GM21528 (cell line): Measurements from ENCODE around the gene ATP10A.

Experiments
- ATAC-seq: cut with Tn5 transposase; IDR thresholded peaks from one replicate; pipeline ENCODE4 v1.9.1; 2021; ENCODE audit warnings: mild to moderate bottlenecking, moderate library complexity; ENCODE audit not compliant: unreplicated experiment, low FRiP score

ATP10A gene

DNA sequence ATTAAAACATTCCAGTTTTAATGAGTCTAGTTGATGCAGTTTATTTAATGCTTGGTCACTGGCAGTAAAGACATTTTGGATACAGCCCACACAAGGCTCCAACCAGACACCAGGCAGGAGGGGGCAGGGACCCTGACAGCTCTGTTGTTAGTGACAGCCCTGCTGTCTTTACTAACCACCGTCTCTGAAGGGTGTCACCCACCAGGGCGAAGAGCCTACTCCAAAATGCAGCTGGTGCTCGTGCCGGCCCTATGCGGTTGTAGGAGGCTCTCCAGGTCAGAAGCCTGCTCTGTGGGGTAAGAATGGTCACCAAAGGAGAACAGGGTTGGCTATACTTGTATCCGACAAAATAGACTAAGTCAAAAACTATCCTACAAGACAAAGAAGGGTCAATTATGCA lies 132.2 kb downstream of the ATP10A start:
- ATAC-seq: no peak

DNA sequence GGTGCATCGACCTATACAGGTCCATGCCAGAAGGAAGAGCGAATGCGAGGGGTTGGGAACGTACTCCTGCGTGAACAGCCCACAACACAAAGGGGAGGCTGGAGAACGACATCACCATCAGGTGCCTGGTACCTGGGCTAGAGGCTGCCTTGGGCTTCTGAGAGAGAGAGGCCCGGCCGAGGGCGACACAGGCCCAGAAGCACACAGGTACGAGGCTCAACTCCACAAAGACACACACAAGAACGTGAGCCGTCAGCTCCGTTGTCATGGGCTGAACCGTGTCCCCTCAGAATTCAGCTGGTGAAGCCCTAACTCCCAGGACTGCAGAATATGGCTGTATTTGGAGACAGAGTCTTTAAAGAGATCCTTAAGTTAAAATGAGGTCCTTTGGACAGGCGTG lies 134.3 kb downstream of the ATP10A start:
- ATAC-seq: no peak

DNA sequence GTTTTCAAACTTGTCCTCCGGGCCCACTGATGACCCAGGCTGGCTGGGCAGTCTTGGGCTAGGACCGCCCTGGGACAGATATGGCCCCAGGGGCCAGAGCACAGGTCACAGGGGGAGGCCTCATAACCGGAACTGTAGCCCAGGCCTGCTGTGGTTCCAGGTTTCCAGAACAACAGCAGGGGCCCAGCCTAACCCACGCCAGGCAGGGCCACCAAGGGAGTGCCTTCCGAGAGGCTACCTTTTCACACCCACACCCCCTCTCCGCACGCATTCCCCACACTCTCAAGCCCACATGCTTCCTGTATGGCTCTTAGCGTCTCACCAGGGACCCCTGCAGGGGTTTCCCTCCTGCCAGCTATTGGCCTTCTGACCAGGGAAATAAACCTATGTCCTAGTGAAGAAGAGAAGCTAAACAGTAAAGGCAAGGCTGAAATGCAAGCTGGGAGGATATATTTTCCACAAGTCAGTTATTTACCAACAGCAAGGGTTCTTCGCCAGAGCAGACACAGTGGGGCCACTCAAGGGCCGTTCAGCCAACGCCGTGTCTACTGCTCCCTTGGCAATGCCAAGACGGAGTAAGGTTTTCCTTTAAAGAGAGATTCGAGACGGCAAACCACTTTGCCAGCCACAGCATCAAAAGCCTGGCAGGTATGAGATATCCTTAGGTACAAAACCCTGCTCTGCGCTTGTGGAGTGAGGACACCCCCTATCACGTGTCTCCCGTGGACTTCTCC lies 135.1 kb downstream of the ATP10A start:
- no peak for ATAC-seq

DNA sequence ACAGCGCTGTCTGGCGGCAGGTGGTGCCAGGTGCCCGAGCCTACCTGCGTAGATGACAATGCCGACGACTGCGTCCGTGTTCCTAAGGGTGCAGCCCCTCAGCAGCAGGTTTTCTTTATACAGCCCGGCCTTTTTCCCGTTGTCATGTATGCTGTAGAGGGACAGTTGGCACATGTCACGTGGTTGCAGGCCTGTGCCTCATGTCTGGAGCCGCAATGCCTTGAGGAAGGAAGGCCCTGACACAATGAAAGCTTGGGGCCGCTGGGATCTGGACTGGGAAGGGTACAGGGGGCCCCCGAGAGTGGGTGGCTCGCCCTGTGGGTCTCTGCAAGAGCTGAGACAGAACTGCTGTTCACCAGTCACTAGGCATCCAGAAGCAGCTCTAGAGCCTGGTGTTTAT lies 136.0 kb downstream of the ATP10A start:
- ATAC-seq: no peak

DNA sequence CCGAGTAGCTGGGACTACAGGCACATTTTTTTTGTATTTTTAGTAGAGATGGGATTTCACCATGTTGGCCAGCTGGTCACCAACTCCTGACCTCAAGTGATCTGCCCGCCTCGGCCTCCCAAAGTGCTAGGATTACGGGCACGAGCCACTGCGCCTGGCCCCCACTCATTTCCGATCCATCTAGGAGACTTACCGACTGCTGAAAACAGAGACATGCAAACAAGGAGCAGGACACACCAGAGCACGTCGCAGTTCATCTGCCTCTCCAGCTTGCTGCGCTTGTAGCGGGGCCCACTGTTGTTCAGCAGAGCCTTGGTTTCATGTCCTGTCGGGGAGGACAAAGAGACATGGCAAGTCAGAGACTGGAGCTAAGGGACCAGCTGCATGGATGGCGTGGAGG lies 137.4 kb downstream of the ATP10A start:
- no peak for ATAC-seq

DNA sequence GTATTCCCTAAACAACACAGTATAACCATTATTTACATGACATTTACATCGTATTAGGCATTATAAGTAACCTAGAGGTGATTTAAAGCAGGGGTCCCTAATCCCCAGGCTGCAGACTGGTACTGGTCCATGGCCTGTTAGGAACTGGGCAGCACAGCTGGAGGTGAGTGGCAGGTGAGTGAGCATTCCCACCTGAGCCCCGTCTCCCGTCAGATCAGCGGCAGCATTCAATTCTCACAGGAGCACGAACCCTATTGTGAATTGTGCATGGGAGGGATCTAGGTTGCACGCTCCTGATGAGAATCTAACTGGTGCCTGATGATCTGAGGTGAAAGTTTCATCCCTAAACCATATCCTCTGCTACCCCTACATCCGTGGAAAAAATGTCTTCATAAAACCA lies 138.2 kb downstream of the ATP10A start:
- no peak for ATAC-seq

DNA sequence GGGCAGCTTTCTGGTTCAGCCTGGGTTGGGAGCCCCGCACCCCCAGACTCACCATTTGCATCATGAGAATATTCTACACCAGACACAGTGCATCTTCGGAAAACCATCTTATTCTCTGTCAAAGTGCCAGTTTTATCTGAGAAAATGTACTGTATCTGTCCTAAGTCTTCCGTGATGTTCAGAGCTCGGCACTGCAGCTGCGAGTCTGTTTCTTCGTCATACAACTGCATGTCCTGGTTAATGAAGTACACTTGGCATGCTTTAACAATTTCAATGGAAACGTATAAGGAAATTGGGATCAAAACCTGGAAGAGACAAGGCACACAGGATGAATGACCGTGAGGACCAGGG lies 141.5 kb downstream of the ATP10A start:
- no peak for ATAC-seq

DNA sequence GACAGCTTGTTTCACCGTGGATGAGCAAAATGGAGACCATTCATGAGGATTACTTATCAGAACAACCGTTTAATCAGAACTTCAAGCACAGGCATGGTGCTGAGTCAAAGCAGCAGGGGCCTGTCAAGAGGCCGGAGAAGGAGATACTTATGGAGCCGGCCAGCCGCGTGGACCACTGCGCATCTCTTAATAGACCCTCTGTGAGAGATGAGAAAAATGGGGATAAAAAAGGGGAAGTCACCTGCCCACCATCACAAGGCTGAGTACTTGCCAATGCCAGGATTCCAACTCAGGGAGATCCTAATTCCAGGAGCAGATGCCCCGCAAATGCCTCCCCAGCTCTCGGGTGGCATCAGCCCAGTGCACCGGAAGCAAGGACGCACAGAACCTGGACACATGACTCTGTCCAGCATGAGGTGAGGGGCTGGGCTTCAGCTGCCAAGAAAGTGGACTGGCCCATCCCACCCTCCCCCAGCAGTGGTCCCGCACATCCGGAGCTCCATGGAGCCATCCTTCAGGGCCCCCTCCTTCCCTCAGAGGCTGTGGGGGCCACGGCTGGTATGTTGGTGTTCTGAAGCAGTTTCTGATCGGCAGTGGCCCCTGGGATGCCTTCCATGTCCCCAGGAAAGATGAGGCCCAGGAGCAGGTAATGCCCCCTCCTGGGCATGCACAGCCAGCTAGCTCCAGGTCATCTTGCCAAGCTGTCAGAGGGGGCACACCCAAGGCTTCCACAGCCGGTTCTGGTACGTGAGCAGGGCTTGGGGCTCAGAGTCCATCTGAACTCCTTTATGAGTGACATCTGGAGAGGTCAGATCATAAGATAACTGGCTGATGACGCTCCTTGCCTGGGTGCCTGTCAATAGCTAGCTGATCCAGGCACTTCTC lies 143.8 kb downstream of the ATP10A start:
- ATAC-seq: no peak

DNA sequence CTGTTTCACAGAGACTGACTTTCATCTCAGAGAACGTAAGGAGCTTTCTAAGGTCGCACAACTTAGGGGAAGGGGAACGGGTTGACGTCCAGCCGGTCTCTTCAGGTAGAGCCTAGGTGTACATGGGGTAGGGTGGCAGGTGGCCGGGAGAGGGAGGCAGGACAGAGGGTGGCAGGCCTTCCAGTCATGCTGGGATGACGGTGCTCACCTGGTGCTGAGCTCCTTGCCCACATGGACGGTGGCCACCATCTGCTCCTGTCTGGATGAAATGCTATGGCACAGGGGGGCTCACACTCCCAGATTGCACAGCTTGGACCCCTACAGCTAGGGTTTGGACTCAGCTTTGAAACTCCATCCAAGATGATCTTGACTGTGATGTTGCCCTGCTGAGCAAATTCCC lies 144.5 kb downstream of the ATP10A start:
- no peak for ATAC-seq

DNA sequence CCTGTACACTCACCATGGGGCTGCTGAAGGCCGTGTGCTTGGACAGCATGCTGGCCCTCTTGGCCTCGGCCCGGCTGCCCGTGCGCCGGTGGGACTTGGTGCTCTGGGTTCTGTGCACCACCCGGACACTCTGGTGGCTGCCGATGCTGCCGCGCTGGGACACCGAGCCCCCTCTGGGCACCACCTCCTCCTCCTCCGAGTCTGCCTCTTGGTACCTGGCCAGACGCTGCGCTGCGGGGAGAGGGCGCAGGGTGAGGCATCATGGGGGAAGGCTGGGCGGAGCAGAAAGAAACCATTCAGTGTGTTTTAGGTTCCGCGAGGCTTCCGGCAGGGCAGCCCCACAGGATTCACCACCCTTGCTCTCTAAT lies 145.0 kb downstream of the ATP10A start:
- ATAC-seq: no peak

DNA sequence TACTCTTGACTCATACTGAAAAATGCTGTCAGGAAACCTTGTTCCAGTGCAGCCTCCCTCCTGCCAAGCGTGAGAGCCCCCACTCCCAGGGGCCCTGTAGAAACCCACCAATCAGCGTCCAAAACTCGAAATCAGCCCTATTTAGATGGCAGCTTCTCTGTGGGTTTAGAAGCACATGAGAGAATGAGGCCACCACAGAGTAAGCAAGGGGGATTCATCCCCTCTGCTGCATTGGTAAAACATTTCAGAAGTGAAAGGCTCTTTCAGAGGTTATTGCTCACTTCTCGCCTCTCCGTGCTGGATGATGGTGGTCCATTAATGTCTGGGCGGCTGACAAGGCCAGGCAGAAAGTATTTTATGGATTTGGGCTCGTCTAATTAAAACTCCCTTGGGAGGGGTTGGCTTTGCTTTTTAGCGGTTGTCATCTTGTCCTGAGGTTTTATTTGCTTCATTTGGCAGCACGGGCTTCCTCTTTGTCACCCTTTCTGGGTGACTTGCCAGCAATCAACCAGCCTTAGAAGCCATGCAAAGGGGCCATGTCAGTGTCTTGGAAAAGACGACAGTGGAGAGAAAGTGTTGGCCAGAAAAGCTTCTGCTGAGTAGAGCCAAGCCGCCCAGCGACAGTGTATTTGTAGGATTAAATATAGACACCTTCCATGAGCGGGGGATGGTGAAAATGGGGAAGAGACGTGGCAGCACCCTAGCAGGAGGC lies 145.5 kb downstream of the ATP10A start:
- no peak for ATAC-seq

DNA sequence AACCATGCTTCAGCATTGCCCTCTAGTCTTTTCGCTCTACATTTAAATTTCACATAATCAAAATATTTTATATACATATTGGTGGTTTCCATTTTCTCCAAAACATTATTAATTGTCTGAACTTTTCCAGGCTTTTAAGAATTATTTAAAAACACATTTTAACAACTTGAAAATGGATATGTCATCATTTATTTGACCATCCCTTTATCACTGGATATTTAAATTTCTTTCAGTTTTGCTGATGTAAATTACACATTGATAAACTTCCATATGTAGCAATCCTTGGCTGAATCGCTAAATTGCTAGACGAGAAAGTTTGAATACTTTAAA lies 146.0 kb downstream of the ATP10A start:
- ATAC-seq: no peak

DNA sequence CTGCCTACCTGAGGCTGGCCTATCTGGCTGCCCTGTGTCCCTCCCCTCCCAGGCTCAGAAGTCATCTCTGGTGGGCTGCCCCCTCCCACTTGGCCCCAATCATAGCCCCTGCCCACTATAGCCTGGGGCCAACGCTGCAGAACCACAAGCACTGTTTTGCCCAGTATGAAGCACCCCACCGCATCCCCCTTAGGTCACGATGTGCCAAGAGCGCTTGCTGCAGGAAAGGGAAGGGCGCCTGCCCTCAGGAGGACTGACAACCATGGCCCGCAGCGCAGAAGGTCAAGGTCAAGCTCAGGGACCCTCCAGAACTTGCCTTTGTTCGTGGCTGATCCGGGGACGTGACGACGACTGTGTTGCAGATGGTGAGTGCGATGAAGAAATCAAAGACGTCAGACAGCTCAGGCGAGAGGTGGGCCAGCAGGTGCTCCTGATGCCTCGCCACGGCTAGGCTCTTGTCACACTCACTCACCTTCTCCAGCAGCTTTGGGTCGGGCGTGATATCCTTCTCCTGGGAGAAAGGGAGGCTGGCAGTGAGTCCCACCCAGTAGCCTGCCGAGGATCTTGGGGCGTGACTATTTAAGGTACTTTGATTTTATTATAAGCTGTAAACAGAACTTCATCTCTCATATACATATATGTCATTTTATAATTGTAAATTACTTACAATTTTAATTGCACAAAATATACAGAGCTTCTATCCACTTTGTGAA lies 146.6 kb downstream of the ATP10A start:
- no peak for ATAC-seq

DNA sequence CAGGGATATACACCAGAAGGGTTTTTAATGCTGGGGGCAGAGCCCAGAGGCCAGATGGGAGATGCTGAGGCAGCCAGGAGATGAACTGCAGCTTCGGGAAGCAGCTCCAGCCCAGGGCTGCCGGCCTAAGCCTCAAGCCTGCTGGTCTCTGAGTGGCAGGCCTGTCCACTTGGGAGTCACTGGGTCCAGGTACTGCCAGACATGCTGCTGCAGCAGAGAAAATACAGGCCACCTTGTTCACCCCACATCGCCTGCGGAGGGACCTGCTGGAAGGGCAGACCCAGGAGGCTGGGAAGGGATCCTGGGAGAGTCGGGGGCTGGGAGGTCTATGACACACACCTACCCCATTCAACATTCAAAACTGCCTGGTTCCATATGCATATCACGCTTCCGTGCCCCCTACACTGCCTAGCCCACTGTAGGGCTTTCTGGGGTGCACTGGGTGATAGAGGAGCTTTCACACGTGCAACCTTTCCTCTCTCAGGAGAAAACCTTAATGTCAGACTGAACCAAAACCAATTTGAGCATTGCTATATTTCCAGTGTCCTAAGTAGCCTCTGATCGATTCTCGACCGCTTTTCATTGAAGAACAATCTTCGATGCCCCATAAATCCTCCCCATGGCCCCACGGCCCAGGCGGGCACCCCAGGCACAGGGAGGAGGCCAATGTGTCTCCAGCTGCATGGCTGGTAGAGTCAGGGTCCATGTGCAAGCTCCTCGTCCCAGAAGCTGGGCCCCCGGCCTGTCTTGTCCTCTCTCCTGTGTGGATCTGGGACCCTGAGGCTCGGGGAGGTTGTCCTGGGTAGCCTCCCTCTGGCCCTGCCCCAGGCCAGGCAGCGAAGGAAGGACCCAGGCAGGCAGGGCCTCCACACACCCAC lies 147.4 kb downstream of the ATP10A start:
- ATAC-seq: no peak

DNA sequence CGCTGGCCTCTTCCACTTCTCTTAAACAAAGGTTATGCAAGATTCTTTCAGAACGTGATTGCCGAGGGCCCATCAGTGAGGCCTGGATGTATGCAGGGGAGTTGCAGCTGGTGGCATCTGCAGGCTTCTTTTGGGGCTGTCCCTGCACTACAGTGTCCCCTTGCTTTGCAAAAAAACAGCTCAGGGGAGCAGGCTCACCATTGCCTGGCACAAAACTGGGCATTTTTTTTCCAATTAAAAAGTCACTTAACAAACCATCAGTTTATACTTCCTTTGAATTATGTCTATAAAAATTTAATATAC lies 148.6 kb downstream of the ATP10A start:
- no peak for ATAC-seq

DNA sequence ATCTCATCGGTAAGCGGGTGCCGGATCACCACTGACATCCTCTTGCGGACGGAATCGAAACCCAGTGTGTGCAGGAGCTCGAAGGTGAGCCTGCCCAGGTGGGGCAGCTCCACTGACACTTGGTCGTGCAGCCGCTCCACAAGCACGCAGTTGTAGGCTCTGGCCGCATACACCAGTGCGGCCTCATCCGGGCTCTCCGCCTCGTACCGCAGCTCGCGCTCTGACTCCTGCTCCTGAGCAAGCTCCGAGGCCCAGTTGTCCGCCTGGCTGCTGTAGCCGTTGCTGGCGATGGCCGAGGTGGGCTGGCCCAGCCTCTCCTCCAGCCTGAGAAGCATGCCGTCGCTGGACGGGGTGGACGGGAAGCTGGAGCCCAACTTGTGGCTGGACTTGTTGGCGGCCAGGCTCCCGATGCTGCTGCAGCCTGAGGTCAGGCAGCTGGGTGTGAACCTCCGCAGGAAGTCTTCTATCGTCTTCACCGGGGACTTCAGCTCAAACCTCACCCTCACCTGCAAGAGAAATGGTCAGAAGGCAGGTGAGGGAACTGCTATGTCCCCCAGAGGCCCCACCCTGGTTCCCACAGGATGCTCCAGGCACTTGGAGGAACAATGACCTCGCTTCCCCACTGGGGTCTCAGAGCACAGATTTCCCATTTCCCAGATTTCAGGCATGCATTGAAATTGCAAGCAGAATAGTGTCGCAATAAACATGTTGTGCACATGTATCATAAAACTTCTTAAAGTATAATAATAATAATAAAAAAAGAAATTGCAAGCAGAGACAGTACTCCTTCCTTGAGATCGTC lies 149.2 kb downstream of the ATP10A start:
- no peak for ATAC-seq

DNA sequence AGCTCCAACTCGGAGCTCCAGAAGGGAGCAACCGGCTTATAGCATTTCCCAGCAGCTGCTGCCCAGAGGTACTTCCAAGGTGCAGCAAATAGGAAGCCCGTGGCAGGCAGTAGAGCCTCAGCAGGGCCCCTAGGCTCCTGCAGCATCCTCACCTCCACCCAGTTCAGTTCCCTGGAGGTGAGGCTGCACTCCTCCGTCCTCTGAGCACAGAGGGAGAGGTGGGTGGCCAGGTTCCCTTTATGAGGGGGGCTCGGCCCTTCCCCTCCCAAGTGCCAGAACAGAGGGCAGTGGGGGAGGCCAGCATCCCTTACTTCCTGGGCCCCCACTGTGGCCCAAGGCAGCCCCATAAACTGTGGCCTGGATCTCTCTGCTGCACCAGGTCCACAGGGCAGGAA lies 150.2 kb downstream of the ATP10A start:
- no peak for ATAC-seq

DNA sequence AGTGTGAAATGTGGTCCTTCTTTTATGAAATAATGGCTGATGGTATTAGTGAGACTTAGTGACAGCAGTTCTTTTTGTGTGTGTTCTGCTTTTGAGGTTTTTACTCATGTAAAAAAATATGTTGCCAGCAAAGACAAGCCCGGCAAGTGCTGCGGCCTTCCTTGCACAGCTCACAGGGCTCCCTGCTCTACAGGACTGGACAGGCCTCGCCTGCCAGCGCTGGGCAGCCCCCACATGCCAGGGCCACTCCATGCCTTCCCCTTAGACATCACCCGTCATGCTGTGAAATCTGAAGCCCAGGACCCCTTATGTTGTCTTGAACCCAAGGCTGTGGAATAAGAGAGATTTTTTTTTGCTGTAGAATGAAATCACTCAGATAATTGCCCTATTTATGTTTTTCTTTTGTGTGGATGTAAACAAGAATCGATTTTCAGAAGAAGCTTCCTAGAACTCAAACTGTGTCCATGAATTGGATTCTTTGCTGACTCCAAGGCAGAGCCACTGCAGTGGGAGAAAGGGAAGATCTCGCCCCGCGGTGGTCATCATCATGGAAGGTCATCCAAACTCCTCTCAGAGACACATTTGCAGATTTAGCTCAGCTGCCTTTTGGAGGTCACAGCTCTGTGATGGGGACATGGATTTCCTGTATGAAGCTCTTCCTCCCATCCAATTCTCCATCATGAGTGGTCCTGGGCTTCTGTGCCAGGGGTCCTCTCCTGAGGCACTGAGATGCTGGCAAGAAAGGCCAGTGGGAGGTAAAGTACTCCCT lies 150.8 kb downstream of the ATP10A start:
- ATAC-seq: no peak

DNA sequence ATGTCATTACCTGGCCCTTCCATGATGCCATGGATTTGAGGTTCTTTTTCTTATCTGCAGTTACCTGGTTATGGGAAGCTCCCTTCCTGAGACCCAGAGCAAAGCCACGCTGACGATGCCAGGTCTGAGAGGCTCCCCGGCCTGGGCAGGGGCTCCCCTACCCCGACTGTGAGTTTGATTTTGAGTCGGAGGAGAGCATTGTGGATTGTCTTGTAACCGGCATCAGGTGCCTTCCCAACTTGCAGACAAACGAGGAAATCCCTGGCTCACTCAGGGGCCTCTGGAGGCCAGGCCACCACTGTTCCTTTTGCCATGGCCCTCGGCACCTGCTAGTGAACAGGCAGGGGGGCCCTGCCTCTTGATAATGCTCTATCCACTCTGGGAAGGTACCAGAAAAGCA lies 151.4 kb downstream of the ATP10A start:
- no peak for ATAC-seq
